ENCODE measurements around the gene ZNF292.
"Not testable (repeated sequence)": the region's sequence is repeated elsewhere in the genome, so short reads cannot be mapped to it uniquely, and the experiment has no call there.

ZNF292 gene

GRCh38 chr6:87220997-87221396 is 65.6 kb downstream of the ZNF292 start:
- DNase-seq: no peak

GRCh38 chr6:87222676-87223075 is 67.3 kb downstream of the ZNF292 start:
- no peak for DNase-seq

- DNase-seq: no peak
Observed at GRCh38 chr6:87224971-87225370, 69.6 kb downstream of the ZNF292 start.

GRCh38 chr6:87225511-87225910 is 70.1 kb downstream of the ZNF292 start:
- no peak for DNase-seq

- no peak for DNase-seq
Observed at GRCh38 chr6:87225937-87226336, 70.6 kb downstream of the ZNF292 start.

- DNase-seq: no peak
Observed at GRCh38 chr6:87230801-87231200, 75.4 kb downstream of the ZNF292 start.

GRCh38 chr6:87237804-87238203 is 82.4 kb downstream of the ZNF292 start:
- no peak for DNase-seq

- DNase-seq: not testable (repeated sequence)
Observed at GRCh38 chr6:87239098-87239635, 83.8 kb downstream of the ZNF292 start.

GRCh38 chr6:87241304-87241703 is 85.9 kb downstream of the ZNF292 start:
- no peak for DNase-seq

- no peak for DNase-seq
Observed at GRCh38 chr6:87242311-87242710, 86.9 kb downstream of the ZNF292 start.

- DNase-seq: no peak
Observed at GRCh38 chr6:87243812-87244211, 88.4 kb downstream of the ZNF292 start.

- DNase-seq: no peak
Observed at GRCh38 chr6:87244380-87244779, 89.0 kb downstream of the ZNF292 start.

- DNase-seq: no peak
Observed at GRCh38 chr6:87250019-87250418, 94.7 kb downstream of the ZNF292 start.

- no peak for DNase-seq
Observed at GRCh38 chr6:87251225-87251624, 95.9 kb downstream of the ZNF292 start.

GRCh38 chr6:87251725-87252124 is 96.4 kb downstream of the ZNF292 start:
- no peak for DNase-seq

GRCh38 chr6:87257046-87257445 is 101.7 kb downstream of the ZNF292 start:
- no peak for DNase-seq

- no peak for DNase-seq
Observed at GRCh38 chr6:87257565-87257964, 102.2 kb downstream of the ZNF292 start.

- DNase-seq: no peak
Observed at GRCh38 chr6:87257975-87258374, 102.6 kb downstream of the ZNF292 start.

GRCh38 chr6:87259791-87260190 is 104.4 kb downstream of the ZNF292 start:
- DNase-seq: no peak

- DNase-seq: no peak
Observed at GRCh38 chr6:87261534-87261933, 106.2 kb downstream of the ZNF292 start.

GRCh38 chr6:87264481-87264880 is 109.1 kb downstream of the ZNF292 start:
- no peak for DNase-seq

- DNase-seq: no peak
Observed at GRCh38 chr6:87274660-87275274, 119.4 kb downstream of the ZNF292 start.

- no peak for DNase-seq
Observed at GRCh38 chr6:87276624-87277023, 121.3 kb downstream of the ZNF292 start.

- DNase-seq: no peak
Observed at GRCh38 chr6:87277123-87277522, 121.8 kb downstream of the ZNF292 start.

- no peak for DNase-seq
Observed at GRCh38 chr6:87279196-87279595, 123.8 kb downstream of the ZNF292 start.

Data from right forelimb (tissue), 1 donor.